H1 (cell line): Measurements from ENCODE around the gene GRIN2C. TPM values are rescaled to one million over a fixed set of nuclear protein-coding genes. Genes with fewer than 3 reads are reported as not detected.

Experiments
- polyA plus RNA-seq, 7 experiments: library from polyadenylated mRNA; depleted of rRNA in 3 of 7; stranded (reverse) in 5 of 7; unstranded in 2 of 7; fragments of >200 nt in 5 of 7; fragments of 200-250 nt in 2 of 7; gene quantifications; 1 replicate in 5 of 7; 2 replicates in 1 of 7; 4 replicates in 1 of 7; pipeline versions ENCODE4 v1.2.1 to v1.2.3, GENCODE V29; 2011 to 2013; ENCODE audit warnings: missing spikeins in 2 of 7, mixed read lengths in 2 of 7
- total RNA-seq: library from RNA; stranded (reverse); fragmentation: NEBNext Ultra II Directional; extraction: Animal tissue kit (Norgen Biotek cat#: 25700); gene quantifications from 2 replicates; pipeline ENCODE4 v1.2.1, GENCODE V29; 2021

The GRIN2C gene
- total and polyA plus RNA-seq, 2 of the 8 experiments (the other 6 are each of a cell fraction or from before 2014, with no cell fraction given), result 0.06 to 0.07 TPM

Other genes starting within 250 kb of the GRIN2C start
- gene CD300E, start 236.1 kb downstream of the GRIN2C start, total RNA-seq, result not detected in 2 replicates
- not detected in 2 replicates for gene CD300E, start 236.1 kb downstream of the GRIN2C start, polyA plus RNA-seq (2011; rRNA removed)
- gene CD300LF, start 147.0 kb downstream of the GRIN2C start, total RNA-seq, result not detected in 2 replicates
- gene CD300LF, start 147.0 kb downstream of the GRIN2C start, polyA plus RNA-seq (2011; rRNA removed), result not detected in 2 replicates
- 5.2 and 5.5 TPM in 2 replicates for gene RAB37, start 122.6 kb downstream of the GRIN2C start, total RNA-seq
- 6.1 and 6.6 TPM in 2 replicates for gene RAB37, start 122.6 kb downstream of the GRIN2C start, polyA plus RNA-seq (2011; rRNA removed)
- 91.3 and 92.9 TPM in 2 replicates for gene NHERF1, start 111.3 kb downstream of the GRIN2C start, total RNA-seq
- gene NHERF1, start 111.3 kb downstream of the GRIN2C start, polyA plus RNA-seq (2011; rRNA removed), result 99.2 and 140 TPM in 2 replicates
- gene NAT9, start 83.5 kb downstream of the GRIN2C start, total RNA-seq, result 40.6 and 42.7 TPM in 2 replicates
- gene NAT9, start 83.5 kb downstream of the GRIN2C start, polyA plus RNA-seq (2011; rRNA removed), result 32.3 and 42.4 TPM in 2 replicates
- 24.2 and 25.6 TPM in 2 replicates for gene FDXR, start 13.1 kb upstream of the GRIN2C start, total RNA-seq
- 31.4 and 44.0 TPM in 2 replicates for gene FDXR, start 13.1 kb upstream of the GRIN2C start, polyA plus RNA-seq (2011; rRNA removed)
- gene FADS6, start 33.7 kb upstream of the GRIN2C start, total RNA-seq, result 0.56 and 0.80 TPM in 2 replicates
- gene FADS6, start 33.7 kb upstream of the GRIN2C start, polyA plus RNA-seq (2011; rRNA removed), result 2.5 and 2.6 TPM in 2 replicates
- 1.6 and 1.7 TPM in 2 replicates for gene USH1G, start 63.4 kb upstream of the GRIN2C start, total RNA-seq
- gene USH1G, start 63.4 kb upstream of the GRIN2C start, polyA plus RNA-seq (2011; rRNA removed), result 4.3 and 5.0 TPM in 2 replicates
- gene OTOP2, start 64.4 kb upstream of the GRIN2C start, total RNA-seq, result not detected in 2 replicates
- 0.23 and 0.27 TPM in 2 replicates for gene OTOP2, start 64.4 kb upstream of the GRIN2C start, polyA plus RNA-seq (2011; rRNA removed)
- gene OTOP3, start 76.0 kb upstream of the GRIN2C start, total RNA-seq, result not detected in 2 replicates
- gene OTOP3, start 76.0 kb upstream of the GRIN2C start, polyA plus RNA-seq (2011; rRNA removed), result 0.05 and 0.09 TPM in 2 replicates
- 13.8 and 15.1 TPM in 2 replicates for gene HID1, start 112.9 kb upstream of the GRIN2C start, total RNA-seq
- gene HID1, start 112.9 kb upstream of the GRIN2C start, polyA plus RNA-seq (2011; rRNA removed), result 25.9 and 36.3 TPM in 2 replicates
- gene CDR2L, start 127.7 kb upstream of the GRIN2C start, total RNA-seq, result 38.1 and 40.5 TPM in 2 replicates
- 20.4 and 26.8 TPM in 2 replicates for gene CDR2L, start 127.7 kb upstream of the GRIN2C start, polyA plus RNA-seq (2011; rRNA removed)
- gene MRPL58, start 152.8 kb upstream of the GRIN2C start, total RNA-seq, result 48.5 and 49.1 TPM in 2 replicates
- 43.2 and 43.6 TPM in 2 replicates for gene MRPL58, start 152.8 kb upstream of the GRIN2C start, polyA plus RNA-seq (2011; rRNA removed)
- gene ATP5PD, start 187.1 kb upstream of the GRIN2C start, total RNA-seq, result 326 and 335 TPM in 2 replicates
- 254 and 407 TPM in 2 replicates for gene ATP5PD, start 187.1 kb upstream of the GRIN2C start, polyA plus RNA-seq (2011; rRNA removed)
- 33.7 and 34.1 TPM in 2 replicates for gene KCTD2, start 187.3 kb upstream of the GRIN2C start, total RNA-seq
- 32.6 and 36.8 TPM in 2 replicates for gene KCTD2, start 187.3 kb upstream of the GRIN2C start, polyA plus RNA-seq (2011; rRNA removed)
- 16.6 and 17.1 TPM in 2 replicates for gene SLC16A5, start 228.1 kb upstream of the GRIN2C start, total RNA-seq
- gene SLC16A5, start 228.1 kb upstream of the GRIN2C start, polyA plus RNA-seq (2011; rRNA removed), result 34.7 and 54.8 TPM in 2 replicates